Neural cell (in vitro differentiated cells): ENCODE data around the gene NUTM2G.
"Not testable (repeated sequence)": the region's sequence is repeated elsewhere in the genome, so short reads cannot be mapped to it uniquely, and the experiment has no call there.

Experiments used
- CTCF ChIP-seq: fragments of 450-650 bp; IDR thresholded peaks from 2 replicates; pipeline ENCODE4 v1.5.1; 2014; ENCODE audit warnings: antibody characterized with exemption, mild to moderate bottlenecking, moderate library complexity; ENCODE audit not compliant: poor library complexity, severe bottlenecking
- EP300 ChIP-seq: fragments of 450-650 bp; conservative IDR thresholded peaks from 2 replicates; pipeline ENCODE4 v1.6.1; 2014; ENCODE audit warnings: antibody characterized with exemption, mild to moderate bottlenecking, moderate library complexity; ENCODE audit not compliant: poor library complexity, severe bottlenecking
- EZH2 ChIP-seq: fragments of 200-600, 300-800 bp; shearing (Covaris generic), sonication (generic); IDR thresholded peaks from 2 replicates; pipeline ENCODE4 v1.6.1; 2014; ENCODE audit warnings: antibody characterized with exemption, low read length, borderline replicate concordance, mild to moderate bottlenecking; ENCODE audit not compliant: insufficient read depth, poor library complexity, severe bottlenecking
- REST ChIP-seq: IDR thresholded peaks from 2 replicates; pipeline ENCODE4 v1.6.1; 2012; ENCODE audit warnings: borderline replicate concordance
- SMC3 ChIP-seq: fragments of 450-650 bp; conservative IDR thresholded peaks from 2 replicates; pipeline ENCODE4 v1.6.1; 2014; ENCODE audit warnings: antibody characterized with exemption, mild to moderate bottlenecking, moderate library complexity; ENCODE audit not compliant: poor library complexity
- TAF1 ChIP-seq: IDR thresholded peaks from 2 replicates; pipeline ENCODE4 v1.6.1; 2012; ENCODE audit warnings: low read depth

DNA sequence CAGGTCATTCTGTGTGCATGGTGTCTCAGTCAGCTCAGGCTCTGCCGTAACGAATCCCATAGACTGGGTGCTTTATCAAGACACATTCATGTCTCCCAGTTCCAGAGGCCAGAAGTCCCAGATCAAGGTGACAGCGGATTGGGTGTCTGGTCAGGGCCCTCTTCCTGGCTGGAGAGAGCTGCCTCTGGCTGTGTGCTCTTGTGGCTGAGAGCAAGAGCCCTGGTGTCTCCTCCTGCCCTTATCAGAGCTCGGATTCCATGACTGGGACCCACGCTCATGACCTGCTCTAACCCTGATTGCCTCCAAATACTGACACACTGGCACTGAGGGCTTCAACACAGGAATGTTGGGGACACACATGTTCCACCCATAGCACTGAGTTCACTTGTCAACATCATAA lies 6.1 kb downstream of the NUTM2G start:
- TF ChIP-seq REST, CTCF, TAF1, SMC3, EP300, EZH2: not testable (repeated sequence)
